HUES64 (cell line): Measurements from ENCODE around the gene ZMIZ1.

ENCODE experiments used
- H3K27ac ChIP-seq: 2 replicates; pipeline ENCODE4 v1.7.0; 2013; ENCODE audit warnings: low read depth, low read length, inconsistent platforms
- H3K27me3 ChIP-seq: 2 replicates; pipeline ENCODE4 v1.6.1; 2013; ENCODE audit warnings: mild to moderate bottlenecking, low read length; ENCODE audit not compliant: insufficient read depth
- H3K36me3 ChIP-seq: 2 replicates; pipeline ENCODE4 v1.6.1; 2013; ENCODE audit warnings: mild to moderate bottlenecking, low read length; ENCODE audit not compliant: insufficient read depth
- H3K4me1 ChIP-seq: 2 replicates; pipeline ENCODE4 v1.6.1; 2013; ENCODE audit warnings: mild to moderate bottlenecking, low read length, moderate library complexity; ENCODE audit not compliant: insufficient read depth
- H3K4me3 ChIP-seq: 2 replicates; pipeline ENCODE4 v1.5.1; 2013; ENCODE audit warnings: mild to moderate bottlenecking, low read length, moderate library complexity
- H3K9ac ChIP-seq: 2 replicates; pipeline ENCODE4 v1.6.1; 2013; ENCODE audit warnings: mild to moderate bottlenecking, low read depth, low read length
- H3K9me3 ChIP-seq: 2 replicates; pipeline ENCODE4 v1.6.1; 2013; ENCODE audit warnings: low read depth, low read length; ENCODE audit not compliant: insufficient read depth
- WGBS: fragments of 150-250, 120-280 bp; methylation state at CpG from one replicate; pipeline ENCODE4 v1.1.7; 2013; ENCODE audit warnings: missing lambda C conversion rate; 5-methylcytosine and 5-hydroxymethylcytosine counted together

ZMIZ1 gene

DNA sequence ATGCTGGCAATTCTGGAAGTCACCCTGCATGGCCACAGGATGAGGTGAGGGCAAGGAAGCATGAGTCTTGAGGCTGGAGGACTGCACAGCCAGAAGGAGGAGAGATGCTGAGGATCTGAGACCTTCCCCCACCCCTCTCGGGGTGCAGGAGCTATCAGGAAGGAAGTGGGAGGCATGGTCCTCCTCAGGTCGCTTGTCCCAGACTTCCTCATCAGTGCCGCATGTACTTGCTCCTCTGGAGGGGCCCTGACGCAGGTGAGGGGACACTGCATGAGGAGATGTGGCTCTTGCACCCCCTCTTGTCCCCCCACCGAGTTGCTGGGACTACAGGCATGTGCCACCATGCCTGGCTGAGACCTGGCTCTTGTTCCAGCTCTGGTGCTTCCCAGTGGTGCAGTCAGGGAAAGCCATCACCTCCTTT lies 5.7 kb upstream of the ZMIZ1 start:
- Histone ChIP-seq H3K9me3 (no peaks in the 10 kb centered on the region), H3K9ac (no peak overlapping the region), H3K4me3 (no peak overlapping the region), H3K27ac (no peak overlapping the region), H3K4me1 (peaks cover 5% of the 10 kb centered on the region; the same call in 1 of the 2 replicates), H3K36me3 (no peaks in the 10 kb centered on the region), H3K27me3 (peaks cover 8% of the 10 kb centered on the region)
- 91% methylated on average over 5 of the region's 5 CpGs for WGBS

DNA sequence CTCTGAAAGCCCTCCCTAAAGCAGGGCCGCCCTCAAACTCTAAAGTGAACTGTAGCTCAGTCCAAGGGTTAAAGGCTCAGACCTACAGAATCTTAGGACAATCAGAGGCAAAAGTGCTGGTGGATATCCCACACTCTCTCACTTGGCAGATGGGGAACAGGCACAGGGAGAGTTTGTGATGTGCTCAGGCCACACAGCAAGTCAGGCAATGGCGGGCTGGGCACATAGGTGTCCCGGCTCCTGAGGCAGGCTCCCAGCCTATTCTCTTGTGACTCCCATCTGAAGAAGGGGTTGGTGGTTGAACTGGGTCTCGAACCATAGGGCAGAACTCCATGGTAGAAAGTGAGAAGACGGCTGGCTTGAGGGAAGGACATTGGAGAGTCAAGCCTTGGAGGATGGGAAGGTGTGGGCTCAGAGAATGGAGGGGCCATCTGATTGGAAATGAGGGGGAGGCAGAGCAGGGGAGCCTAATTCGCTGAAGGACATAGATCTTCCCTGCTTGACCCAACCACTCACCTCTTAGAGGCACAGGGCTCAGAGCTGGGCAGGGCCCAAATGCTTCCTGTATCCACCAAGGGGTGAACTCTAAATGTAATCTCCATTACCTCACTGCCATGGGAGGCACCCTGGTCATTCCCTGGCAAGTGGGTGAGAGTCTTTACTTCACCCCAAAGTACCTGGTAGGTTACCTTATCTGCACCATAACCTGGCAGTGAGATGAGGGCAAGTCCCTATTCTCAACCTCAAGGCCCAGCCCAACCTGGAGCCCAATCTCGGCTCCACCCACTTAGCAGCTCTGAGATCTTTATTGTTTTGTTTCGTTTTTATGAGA lies 4.9 kb upstream of the ZMIZ1 start:
- H3K27me3 ChIP-seq = peaks cover 8% of the 10 kb centered on the region
- no peak overlapping the region for H3K9ac ChIP-seq
- no peak overlapping the region for H3K27ac ChIP-seq
- no peaks in the 10 kb centered on the region for H3K9me3 ChIP-seq
- WGBS = 92% methylated on average over 8 of the region's 8 CpGs
- no peaks in the 10 kb centered on the region for H3K36me3 ChIP-seq
- peaks cover 5% of the 10 kb centered on the region; the same call in 1 of the 2 replicates for H3K4me1 ChIP-seq
- no peak overlapping the region for H3K4me3 ChIP-seq

DNA sequence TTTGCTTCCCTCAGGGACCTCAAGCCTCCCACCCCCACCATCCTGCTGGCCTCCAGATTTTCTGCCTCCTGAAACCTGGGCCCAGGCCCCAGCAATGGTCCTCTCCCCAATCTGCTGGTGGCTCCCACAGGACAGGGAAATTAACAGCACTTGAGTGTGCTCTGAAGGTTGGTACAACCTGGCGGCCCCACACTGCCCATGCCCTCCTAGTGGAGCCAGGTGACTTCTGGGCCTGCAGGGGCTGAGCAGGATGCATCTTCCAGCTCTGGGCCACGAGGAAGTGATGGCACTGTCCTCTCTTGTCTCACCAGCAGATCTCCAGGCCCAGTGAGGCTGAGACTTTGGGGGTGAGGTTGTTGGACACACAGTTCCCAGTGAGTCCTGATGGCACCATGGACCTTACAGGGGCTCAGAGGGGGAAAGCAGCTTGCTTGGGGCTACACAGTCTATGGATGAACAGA lies 3.6 kb upstream of the ZMIZ1 start:
- 91% methylated on average over 2 of the region's 2 CpGs for WGBS
- Histone ChIP-seq H3K4me1 (peaks cover 5% of the 10 kb centered on the region; the same call in 1 of the 2 replicates), H3K36me3 (no peaks in the 10 kb centered on the region), H3K27me3 (peaks cover 8% of the 10 kb centered on the region), H3K9me3 (no peaks in the 10 kb centered on the region), H3K4me3 (no peak overlapping the region), H3K27ac (no peak overlapping the region), H3K9ac (no peak overlapping the region)

DNA sequence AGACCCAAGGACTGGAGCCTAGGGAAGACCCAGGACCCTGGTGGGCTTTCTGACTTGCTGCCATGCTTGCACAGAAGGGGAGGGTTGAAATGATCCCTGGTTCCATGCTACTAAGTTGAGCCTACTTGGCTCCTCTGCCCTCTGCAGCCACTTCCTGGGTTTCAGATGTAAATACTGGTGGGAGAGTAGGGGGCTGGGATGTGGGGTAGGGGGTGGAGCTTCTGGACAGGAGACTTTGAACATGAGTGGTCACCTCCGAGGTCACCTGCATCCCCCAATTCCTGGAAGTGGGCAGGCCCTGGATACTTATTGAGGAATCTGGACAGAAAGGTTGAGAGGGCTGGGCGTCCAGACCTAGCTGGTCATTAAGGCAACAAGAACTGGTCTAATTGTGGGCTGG lies 2.9 kb upstream of the ZMIZ1 start:
- Histone ChIP-seq H3K4me3 (no peak overlapping the region), H3K27ac (no peak overlapping the region), H3K4me1 (peaks cover 5% of the 10 kb centered on the region; the same call in 1 of the 2 replicates), H3K9me3 (no peaks in the 10 kb centered on the region), H3K27me3 (peaks cover 8% of the 10 kb centered on the region), H3K9ac (no peak overlapping the region), H3K36me3 (no peaks in the 10 kb centered on the region)
- 69% methylated on average over 2 of the region's 2 CpGs for WGBS

DNA sequence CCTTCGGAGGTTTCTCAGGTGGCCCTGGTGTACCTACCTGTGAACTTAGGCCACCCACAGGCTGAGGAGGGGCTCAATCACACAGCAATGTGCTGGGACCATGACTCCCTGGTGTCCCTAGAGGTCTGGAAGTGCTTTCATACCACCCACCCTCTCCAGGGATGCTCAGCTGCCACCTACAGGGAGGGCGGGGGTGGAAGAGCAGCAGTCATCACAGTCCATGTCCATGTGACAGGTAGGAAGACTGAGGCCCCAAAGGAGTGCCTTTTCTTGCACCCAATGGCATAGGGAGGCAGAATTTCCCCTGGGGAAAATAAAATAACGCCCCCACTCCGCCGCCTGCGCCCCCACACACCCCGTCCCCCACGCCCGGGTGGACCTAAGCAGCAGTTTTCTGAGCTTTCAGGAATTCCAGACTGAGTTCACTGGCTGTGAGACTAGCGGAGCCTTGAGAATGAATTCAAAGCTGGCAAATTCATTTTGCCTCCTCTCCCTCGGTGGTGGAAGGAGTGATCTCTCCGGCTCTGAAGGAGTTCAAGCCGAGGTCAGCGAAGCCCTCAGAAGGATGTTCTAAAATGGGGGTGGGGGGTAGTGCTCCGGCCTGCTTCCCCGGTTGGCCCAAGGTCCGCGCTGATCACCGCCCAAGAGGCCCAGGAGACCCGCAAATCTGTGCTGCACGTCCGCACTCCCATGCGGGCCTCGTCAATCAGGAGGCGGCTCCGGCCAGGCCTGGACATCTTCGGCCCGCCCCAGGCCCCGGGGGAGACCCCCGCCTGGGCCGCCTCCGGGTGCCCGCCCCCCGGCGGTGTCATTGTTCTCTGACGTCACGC lies 2.1 kb upstream of the ZMIZ1 start:
- Histone ChIP-seq H3K9ac (no peak overlapping the region), H3K4me3 (peak overlapping the region; percentile 58), H3K4me1 (peaks cover 5% of the 10 kb centered on the region; the same call in 1 of the 2 replicates), H3K27ac (peak overlapping the region; percentile 60; the same call in 1 of the 2 replicates), H3K9me3 (no peaks in the 10 kb centered on the region), H3K36me3 (no peaks in the 10 kb centered on the region), H3K27me3 (peaks cover 8% of the 10 kb centered on the region)
- WGBS = 12% methylated on average over 33 of the region's 37 CpGs

DNA sequence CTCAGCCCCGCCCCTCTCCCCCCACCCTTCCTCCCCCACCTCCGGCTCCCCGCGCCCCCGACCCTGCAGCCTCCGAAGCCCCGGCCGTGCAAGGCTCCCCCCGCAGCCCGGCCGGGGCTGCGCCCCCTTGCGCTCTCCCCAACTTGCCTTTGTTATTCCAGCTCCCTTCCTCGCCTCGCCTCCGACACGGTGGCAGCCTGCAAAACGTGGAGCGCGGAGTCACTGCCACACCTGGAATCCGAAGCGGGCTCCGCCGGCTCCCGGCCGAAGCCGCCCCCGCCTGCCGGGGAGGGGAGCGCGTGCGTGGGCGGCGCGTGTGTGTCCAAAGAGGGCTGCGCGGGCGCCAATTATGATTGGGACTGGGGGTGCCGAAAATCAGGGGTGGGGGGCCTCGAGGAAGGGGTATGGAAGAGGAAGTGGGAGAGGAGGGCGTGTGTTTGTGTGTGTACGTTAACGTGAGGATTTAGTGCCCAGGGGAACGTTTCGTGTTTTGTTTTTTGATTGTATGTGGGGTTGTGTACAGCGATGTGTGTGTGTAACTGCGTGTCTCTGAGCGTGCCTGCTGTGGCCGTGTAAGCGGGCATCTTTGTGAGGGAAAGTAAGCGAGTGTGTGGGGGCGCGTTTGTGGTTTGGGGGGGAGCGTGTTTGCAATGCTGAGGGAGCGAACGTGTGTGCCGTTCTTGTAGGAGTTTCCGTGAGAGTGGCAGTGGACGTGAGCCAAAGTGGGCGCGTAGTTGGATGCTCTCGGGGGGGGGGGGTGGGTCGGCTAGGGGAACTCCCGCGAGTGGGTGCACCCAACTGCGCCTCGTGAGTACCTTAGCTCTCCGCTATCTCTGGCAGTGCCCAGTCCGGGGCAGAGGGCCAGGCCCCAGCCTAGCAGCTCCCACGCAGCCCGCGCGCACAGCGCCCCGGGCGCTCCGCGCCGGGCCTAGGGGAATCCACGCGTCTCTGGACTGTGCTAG lies 1.2 kb upstream of the ZMIZ1 start:
- no peak overlapping the region; the same call in 1 of the 2 replicates for H3K27ac ChIP-seq
- peak overlapping the region; percentile 48; the same call in 1 of the 2 replicates for H3K9ac ChIP-seq
- WGBS = 1% methylated on average over 79 of the region's 81 CpGs
- H3K9me3 ChIP-seq = no peaks in the 10 kb centered on the region
- peak overlapping the region; percentile 85 for H3K4me3 ChIP-seq
- peaks cover 8% of the 10 kb centered on the region for H3K27me3 ChIP-seq
- H3K36me3 ChIP-seq = no peaks in the 10 kb centered on the region
- H3K4me1 ChIP-seq = peaks cover 12% of the 10 kb centered on the region

DNA sequence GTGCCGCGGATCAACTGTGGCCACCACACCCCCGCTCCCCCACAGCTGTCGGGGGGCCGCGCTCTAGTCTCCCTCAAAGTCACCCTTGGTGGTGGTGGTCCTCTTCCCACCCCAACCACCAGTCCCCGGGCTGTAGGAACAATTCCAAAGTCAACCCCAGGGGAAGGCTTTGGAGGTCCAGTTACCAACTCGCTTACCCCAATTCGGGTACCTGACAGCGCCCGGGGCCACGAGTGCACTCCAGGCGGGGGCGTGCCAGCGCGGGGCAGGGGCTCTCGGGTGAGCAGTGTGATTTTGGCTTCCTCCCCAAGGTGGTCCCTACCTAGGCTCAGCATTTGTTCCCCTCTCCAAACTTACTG lies 584 bp upstream of the ZMIZ1 start:
- Histone ChIP-seq H3K27me3 (peaks cover 8% of the 10 kb centered on the region), H3K27ac (no peak overlapping the region; the same call in 1 of the 2 replicates), H3K4me3 (peak overlapping the region; percentile 85), H3K9ac (peak overlapping the region; percentile 48; the same call in 1 of the 2 replicates), H3K9me3 (no peaks in the 10 kb centered on the region), H3K4me1 (peaks cover 18% of the 10 kb centered on the region), H3K36me3 (no peaks in the 10 kb centered on the region)
- WGBS = under 1% methylated on average over 17 of the region's 17 CpGs

DNA sequence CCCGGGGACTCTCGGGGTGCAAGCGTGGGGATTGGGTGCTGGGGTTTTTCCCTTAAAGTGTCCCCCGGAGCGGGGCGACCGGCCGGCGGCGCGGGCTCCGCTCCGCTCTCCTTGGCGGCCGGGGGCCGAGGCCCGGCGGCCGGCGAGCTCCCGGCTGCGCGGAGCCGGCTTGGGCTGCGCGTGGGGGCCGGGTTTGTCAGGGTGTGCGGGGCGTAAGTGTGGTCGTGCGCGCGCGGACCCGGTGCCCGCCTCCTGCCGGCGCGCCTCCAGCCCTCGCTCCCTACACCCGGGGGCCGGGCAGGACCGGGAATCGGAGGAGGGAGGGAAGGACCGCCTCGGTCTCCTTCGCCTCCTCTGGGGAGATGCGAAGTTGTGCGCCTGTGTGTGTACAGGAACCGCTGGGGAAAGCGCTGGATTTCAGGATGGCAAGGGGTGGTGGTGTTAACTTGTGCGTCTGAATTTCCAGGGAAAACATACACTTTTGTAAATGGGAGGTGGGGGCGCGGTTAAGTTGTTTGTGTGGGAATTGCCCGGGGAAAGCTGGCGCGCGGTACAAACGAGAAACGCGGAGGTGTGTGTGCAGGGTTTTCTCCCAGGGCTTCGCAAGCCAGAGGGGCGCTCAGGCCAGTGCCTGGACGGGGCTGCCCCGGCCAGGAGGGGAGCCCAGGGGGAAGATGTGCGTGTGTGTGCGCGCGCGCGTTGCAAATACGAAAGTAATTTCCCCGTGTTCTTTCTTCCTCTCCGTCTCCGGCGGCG lies 737 bp downstream of the ZMIZ1 start:
- peak overlapping the region; percentile 85 for H3K4me3 ChIP-seq
- no peaks in the 10 kb centered on the region for H3K36me3 ChIP-seq
- peaks cover 20% of the 10 kb centered on the region for H3K4me1 ChIP-seq
- no peaks in the 10 kb centered on the region for H3K9me3 ChIP-seq
- peak overlapping the region; percentile 85 for H3K9ac ChIP-seq
- peak overlapping the region; percentile 87; the same call in 1 of the 2 replicates for H3K27ac ChIP-seq
- peaks cover 8% of the 10 kb centered on the region for H3K27me3 ChIP-seq
- WGBS = under 1% methylated on average over 58 of the region's 77 CpGs

DNA sequence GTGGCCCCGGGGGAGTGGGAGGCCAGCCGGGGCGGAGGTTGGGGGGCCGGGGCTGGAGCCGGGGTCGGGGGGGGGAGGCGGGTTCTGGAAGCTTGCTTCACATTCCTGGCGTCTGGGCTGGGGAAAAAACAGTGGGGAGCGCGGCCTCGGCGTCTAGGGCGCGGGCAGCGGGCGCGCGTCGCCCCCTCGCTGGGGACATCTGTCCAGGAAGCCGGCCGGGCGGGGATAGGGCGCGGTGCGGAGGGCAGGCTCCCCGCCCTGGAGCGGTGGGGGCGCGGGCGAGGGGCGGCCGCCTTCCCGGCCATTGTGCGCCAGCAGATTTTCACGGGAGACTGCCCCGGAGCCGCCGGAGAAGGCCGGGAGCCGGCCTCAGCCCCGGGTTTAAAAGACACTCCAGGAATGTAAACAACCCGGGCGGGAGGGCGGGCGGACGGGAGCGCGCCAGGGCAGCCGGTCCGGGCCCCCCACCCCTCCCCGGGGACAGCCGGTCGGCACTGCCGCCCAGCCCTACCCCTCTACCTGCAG lies 1.4 kb downstream of the ZMIZ1 start:
- peaks cover 8% of the 10 kb centered on the region for H3K27me3 ChIP-seq
- H3K9ac ChIP-seq = peak overlapping the region; percentile 71
- H3K4me1 ChIP-seq = peaks cover 24% of the 10 kb centered on the region
- H3K36me3 ChIP-seq = no peaks in the 10 kb centered on the region
- no peaks in the 10 kb centered on the region for H3K9me3 ChIP-seq
- H3K4me3 ChIP-seq = peak overlapping the region; percentile 85
- peak overlapping the region; percentile 72; the same call in 1 of the 2 replicates for H3K27ac ChIP-seq
- WGBS = under 1% methylated on average over 51 of the region's 55 CpGs
